Vagina (tissue), 2 donors: ENCODE measurements around the gene KCTD13. TPM values are rescaled to one million over a fixed set of nuclear protein-coding genes. Genes with fewer than 3 reads are reported as not detected.

Experiments used
- DNase-seq, 2 donors: peaks; one replicate each; pipeline ENCODE4 v3.0.0-alpha.2; 2017; ENCODE audit errors: extremely low spot score in 2 of 2
- H3K27ac ChIP-seq: fragments of 200-600 bp; sonication (generic); one replicate; pipeline ENCODE4 v1.5.1; 2019
- H3K27me3 ChIP-seq: fragments of 200-600 bp; sonication (generic); one replicate; pipeline ENCODE4 v1.5.1; 2019
- H3K36me3 ChIP-seq, 2 donors: fragments of 200-600 bp; sonication (generic); one replicate each; pipeline ENCODE4 v1.5.1; 2017 to 2019
- H3K4me1 ChIP-seq: fragments of 200-600 bp; sonication (generic); one replicate; pipeline ENCODE4 v1.5.1; 2019
- H3K4me3 ChIP-seq, 2 donors: fragments of 200-600 bp; sonication (generic); 1 replicate in 1 of 2; 2 replicates in 1 of 2; pipeline ENCODE4 v1.5.1; 2016 to 2019
- H3K9me3 ChIP-seq: fragments of 200-600 bp; sonication (generic); one replicate; pipeline ENCODE4 v1.5.1; 2019
- CTCF ChIP-seq, 3 experiments: fragments of 450-650 bp in 2 of 3; fragments of 200-600 bp in 1 of 3; sonication (generic) in 1 of 3; IDR thresholded peaks; one replicate each; pipeline ENCODE4 v1.5.1; 2017 to 2019; ENCODE audit warnings: antibody characterized with exemption in 3 of 3, mild to moderate bottlenecking in 2 of 3, moderate library complexity in 2 of 3
- POLR2A ChIP-seq, 2 donors: fragments of 450-650 bp; IDR thresholded peaks; one replicate each; pipeline ENCODE4 v1.6.1; 2017; ENCODE audit warnings: antibody characterized with exemption in 2 of 2, mild to moderate bottlenecking in 2 of 2, moderate library complexity in 2 of 2
- POLR2AphosphoS5 ChIP-seq, 2 donors: sonication (generic); formaldehyde crosslinking; IDR thresholded peaks; one replicate each; pipeline ENCODE4 v1.9.0; 2017; ENCODE audit warnings: antibody characterized with exemption in 2 of 2, mild to moderate bottlenecking in 2 of 2, low read depth in 1 of 2; ENCODE audit not compliant: insufficient read depth in 1 of 2
- intact Hi-C: fragments of 100-400 bp; cut with DNase I; formaldehyde crosslinking; loops from one replicate; pipeline ENCODE4 v1.15.1; 2023
- total RNA-seq: library from RNA; depleted of rRNA; stranded (reverse); fragments of >200 nt; gene quantifications from one replicate; pipeline ENCODE4 v1.2.3, GENCODE V29; 2016

Gene KCTD13
- total RNA-seq, 1 donor from 2014 or later, result 20.4 TPM

DNA sequence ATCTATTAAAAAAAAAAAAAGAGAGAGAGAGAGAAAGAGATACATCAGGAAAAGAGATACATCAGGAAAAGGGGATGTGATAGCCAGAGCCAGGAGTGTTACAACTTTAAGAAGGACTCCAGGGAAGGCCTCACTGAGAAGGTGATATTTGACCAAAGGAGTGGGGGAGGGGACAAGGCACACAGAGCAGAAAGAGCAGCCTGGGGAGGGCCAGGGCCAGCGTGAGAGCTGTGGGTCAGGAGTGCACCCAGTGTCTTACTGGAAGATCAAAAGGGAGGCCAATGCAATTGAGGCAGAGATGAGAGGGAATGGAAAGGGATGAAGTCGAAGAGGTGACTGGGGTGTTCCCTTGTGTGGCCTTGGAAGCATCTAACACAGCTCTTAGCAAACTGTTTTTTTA, 18.1 kb downstream of the KCTD13 start:
- Histone ChIP-seq H3K36me3 (no peaks in the 10 kb centered on the region), H3K27me3 (no peaks in the 10 kb centered on the region), H3K4me1 (no peaks in the 10 kb centered on the region), H3K9me3 (no peaks in the 10 kb centered on the region), H3K27ac (no peak overlapping the region), H3K4me3 (no peak overlapping the region)
- no peak for DNase-seq
- TF ChIP-seq POLR2A (IDR thresholded peaks at IDR 0.05), result no peak
- TF ChIP-seq CTCF (IDR thresholded peaks at IDR 0.05), result no peak
- no peak for TF ChIP-seq POLR2AphosphoS5 (IDR thresholded peaks at IDR 0.05; ENCODE audit: insufficient read depth in 1 of 2, low read depth in 1 of 2)
- intact Hi-C loops, result no loop called here

DNA sequence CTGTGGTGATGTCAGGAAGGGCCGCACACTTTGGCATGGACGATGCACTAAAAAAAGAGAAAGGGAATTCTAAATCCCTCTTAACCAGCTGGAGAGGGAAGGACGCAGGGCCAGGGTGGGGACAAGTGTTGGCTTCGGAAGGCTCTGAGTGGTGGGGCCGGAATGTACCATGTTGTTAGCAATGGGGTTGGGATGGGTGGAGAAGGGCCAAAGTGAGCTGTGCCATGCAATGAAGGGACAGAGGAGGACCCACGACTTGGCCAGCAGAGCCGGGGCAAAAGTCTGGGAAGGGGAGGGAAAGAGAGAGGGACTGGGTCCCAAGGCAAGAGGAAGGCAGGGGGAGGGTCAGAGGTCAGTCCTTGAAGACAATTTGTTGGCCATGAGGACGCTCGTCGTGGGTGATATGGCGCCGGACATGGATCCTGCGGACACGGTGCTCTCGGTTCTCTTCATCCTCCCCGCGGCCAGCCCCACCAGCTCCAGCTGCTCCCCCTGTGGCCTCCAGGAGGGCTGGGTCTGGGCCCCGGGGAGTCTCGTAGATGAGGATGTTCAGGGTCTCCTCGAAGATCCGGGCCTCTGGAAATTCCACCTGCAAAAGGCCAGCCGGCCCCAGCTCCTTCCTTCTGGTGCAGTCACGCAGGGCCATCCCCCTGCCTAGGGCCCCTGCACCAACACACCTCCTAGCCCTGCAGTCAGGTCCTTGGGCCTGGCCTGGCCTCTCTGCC, 19.3 kb downstream of the KCTD13 start:
- H3K4me3 ChIP-seq, result no peak overlapping the region
- no peaks in the 10 kb centered on the region for H3K27me3 ChIP-seq
- no peaks in the 10 kb centered on the region for H3K4me1 ChIP-seq
- no peak overlapping the region for H3K27ac ChIP-seq
- intact Hi-C loops, result no loop called here
- no peak for TF ChIP-seq POLR2A (IDR thresholded peaks at IDR 0.05)
- no peak for TF ChIP-seq POLR2AphosphoS5 (IDR thresholded peaks at IDR 0.05; ENCODE audit: insufficient read depth in 1 of 2, low read depth in 1 of 2)
- no peak for TF ChIP-seq CTCF (IDR thresholded peaks at IDR 0.05)
- no peaks in the 10 kb centered on the region for H3K36me3 ChIP-seq
- no peaks in the 10 kb centered on the region for H3K9me3 ChIP-seq
- DNase-seq, result no peak

- intact Hi-C loops, result loop anchor here (2.0 kb wide), 1 partner anchor 59 kb away; no protein-coding TSS in a partner anchor
- no peak for TF ChIP-seq POLR2AphosphoS5 (IDR thresholded peaks at IDR 0.05; ENCODE audit: insufficient read depth in 1 of 2, low read depth in 1 of 2)
- no peak for TF ChIP-seq CTCF (IDR thresholded peaks at IDR 0.05)
- no peak for TF ChIP-seq POLR2A (IDR thresholded peaks at IDR 0.05)
- no peak for DNase-seq
- Histone ChIP-seq H3K4me3 (no peak overlapping the region), H3K27ac (no peak overlapping the region), H3K4me1 (peaks cover 4% of the 10 kb centered on the region), H3K36me3 (no peaks in the 10 kb centered on the region), H3K9me3 (no peaks in the 10 kb centered on the region), H3K27me3 (no peaks in the 10 kb centered on the region)
Measured at GRCh38 chr16:29905668-29906067, 20.4 kb downstream of the KCTD13 start.

GRCh38 chr16:29904947-29905346, 21.1 kb downstream of the KCTD13 start:
- Histone ChIP-seq H3K4me1 (peaks cover 12% of the 10 kb centered on the region), H3K27ac (no peak overlapping the region), H3K9me3 (no peaks in the 10 kb centered on the region), H3K36me3 (no peaks in the 10 kb centered on the region), H3K27me3 (no peaks in the 10 kb centered on the region), H3K4me3 (no peak overlapping the region)
- TF ChIP-seq CTCF (IDR thresholded peaks at IDR 0.05) (no peak), POLR2AphosphoS5 (IDR thresholded peaks at IDR 0.05; ENCODE audit: insufficient read depth in 1 of 2, low read depth in 1 of 2) (no peak), POLR2A (IDR thresholded peaks at IDR 0.05) (no peak)
- DNase-seq, result no peak
- intact Hi-C loops, result loop anchor here (2.0 kb wide), 1 partner anchor 58 kb away; no protein-coding TSS in a partner anchor

DNA sequence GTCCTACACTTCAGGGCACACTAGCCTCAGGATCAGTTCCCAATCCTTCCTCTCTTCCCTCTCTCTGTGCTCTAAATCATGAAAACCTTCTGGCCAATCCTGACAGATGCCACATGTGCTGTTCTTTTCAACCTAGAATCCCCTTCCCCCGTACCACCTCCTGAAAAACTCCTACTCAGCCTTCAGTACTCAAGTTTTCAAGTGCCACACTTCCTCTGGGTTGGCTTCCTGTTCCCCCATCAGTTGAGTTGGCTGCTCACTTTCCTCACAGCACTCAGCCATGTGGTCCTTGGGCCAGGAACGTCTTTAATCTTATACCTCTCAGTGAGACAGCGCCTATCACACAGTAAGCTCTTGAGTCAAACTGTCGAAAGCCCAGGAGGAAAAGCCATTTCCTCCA, 22.4 kb downstream of the KCTD13 start:
- Histone ChIP-seq H3K4me1 (peaks cover 22% of the 10 kb centered on the region), H3K27me3 (no peaks in the 10 kb centered on the region), H3K27ac (no peak overlapping the region), H3K4me3 (no peak overlapping the region), H3K36me3 (no peaks in the 10 kb centered on the region), H3K9me3 (no peaks in the 10 kb centered on the region)
- no peak for DNase-seq
- intact Hi-C loops, result no loop called here
- TF ChIP-seq CTCF (IDR thresholded peaks at IDR 0.05) (no peak), POLR2AphosphoS5 (IDR thresholded peaks at IDR 0.05; ENCODE audit: insufficient read depth in 1 of 2, low read depth in 1 of 2) (no peak), POLR2A (IDR thresholded peaks at IDR 0.05) (no peak)
